PC-9 (cell line): ENCODE data around the gene CEP85L.

Source experiments
- CTCF ChIP-seq: fragments of 200-600 bp; sonication (generic); conservative IDR thresholded peaks from 2 replicates; pipeline ENCODE4 v1.6.1; 2017; ENCODE audit warnings: mixed run types, antibody characterized with exemption, mild to moderate bottlenecking, moderate library complexity
- EZH2 ChIP-seq: fragments of 200-600 bp; sonication (generic); IDR thresholded peaks from 2 replicates; pipeline ENCODE4 v1.8.0; 2017; ENCODE audit warnings: antibody characterized with exemption, low read depth

- TF ChIP-seq CTCF (no peak), EZH2 (no peak)
These were observed 109.0 kb downstream of the CEP85L start for GRCh38 chr6:118542184-118542952.
